GM12873 (cell line): Measurements from ENCODE around the gene FREM3.

Source experiments
- TF ChIP-seq, protein P1 (sequence below): IDR thresholded peaks from 2 replicates; pipeline ENCODE4 v1.5.1; 2012; ENCODE audit warnings: low read depth, mild to moderate bottlenecking, moderate library complexity, low read length, control low read depth; ENCODE audit not compliant: insufficient read depth; ENCODE audit errors: missing control alignments

FREM3 gene

DNA sequence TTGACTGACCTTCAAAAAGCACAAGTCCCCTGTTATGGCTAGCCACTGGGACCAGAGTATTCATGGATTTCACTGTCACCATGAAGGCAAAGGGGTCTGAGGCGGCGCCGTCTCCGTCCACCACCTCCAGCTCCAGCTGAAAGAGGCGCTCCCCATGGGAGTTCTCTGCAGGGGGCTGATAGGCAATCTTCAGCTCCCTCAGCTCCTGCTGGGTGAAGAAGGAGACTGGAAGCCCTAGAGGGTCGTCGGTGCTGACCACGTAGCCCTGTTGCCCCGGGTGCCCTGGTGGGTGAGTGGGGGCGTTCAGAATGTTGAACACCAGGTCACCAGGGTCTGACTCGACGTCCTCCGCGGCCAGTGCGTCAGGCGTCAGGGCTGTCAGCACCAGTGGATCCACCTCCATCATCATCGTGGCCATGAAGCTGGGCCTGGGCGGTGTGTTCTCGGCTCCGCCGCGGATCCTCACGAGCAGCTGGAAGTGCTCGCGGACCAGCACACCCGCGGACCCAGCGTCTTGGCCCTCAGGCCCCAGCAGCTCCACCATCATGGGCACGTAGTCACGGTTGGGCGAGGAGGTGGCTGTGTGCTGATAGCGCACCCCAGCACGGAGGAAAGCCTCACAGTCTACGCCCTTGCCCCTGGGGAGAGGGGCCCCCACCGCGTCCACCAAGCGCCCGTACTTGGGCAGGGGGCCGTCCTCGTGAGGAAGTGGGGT is 987 bp downstream of the FREM3 start:
- TF ChIP-seq, protein P1, sequence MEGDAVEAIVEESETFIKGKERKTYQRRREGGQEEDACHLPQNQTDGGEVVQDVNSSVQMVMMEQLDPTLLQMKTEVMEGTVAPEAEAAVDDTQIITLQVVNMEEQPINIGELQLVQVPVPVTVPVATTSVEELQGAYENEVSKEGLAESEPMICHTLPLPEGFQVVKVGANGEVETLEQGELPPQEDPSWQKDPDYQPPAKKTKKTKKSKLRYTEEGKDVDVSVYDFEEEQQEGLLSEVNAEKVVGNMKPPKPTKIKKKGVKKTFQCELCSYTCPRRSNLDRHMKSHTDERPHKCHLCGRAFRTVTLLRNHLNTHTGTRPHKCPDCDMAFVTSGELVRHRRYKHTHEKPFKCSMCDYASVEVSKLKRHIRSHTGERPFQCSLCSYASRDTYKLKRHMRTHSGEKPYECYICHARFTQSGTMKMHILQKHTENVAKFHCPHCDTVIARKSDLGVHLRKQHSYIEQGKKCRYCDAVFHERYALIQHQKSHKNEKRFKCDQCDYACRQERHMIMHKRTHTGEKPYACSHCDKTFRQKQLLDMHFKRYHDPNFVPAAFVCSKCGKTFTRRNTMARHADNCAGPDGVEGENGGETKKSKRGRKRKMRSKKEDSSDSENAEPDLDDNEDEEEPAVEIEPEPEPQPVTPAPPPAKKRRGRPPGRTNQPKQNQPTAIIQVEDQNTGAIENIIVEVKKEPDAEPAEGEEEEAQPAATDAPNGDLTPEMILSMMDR: no peak

DNA sequence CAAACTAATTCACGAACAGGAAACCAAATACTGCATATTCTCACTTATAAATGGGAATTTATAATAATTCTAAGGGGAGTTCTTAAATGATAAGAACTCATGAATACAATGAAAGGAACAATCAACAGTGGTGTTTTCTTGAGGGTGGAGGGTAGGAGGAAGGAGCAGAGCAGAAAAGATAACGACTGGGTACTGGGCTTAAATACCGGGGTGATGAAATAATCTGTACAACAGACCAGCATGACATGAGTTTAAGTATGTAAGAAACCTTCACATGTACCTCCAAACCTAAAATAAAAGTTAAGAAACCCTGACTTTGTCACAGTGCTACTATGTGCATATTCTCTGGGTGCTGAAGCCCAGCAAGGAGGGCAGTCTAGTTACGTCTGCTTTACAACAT is 6.6 kb downstream of the FREM3 start:
- TF ChIP-seq, protein P1: no peak

DNA sequence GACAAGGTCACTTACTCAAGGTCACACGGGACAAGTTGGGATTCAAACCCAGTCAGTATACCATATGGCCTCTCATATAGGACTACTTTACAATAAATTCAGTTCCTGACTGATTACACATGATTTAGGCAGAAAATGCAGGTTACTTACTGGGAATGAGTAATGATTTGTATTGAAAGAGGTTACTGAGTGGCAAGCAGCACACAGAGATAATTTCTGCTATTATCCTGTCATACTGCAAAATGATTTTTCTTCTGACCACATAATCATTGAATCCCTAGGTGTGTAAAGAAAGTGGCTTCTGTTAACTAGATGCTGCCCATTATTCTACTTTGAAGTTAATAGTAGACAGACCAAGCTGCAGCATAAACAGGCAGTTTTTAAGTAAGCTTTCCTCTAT is 8.2 kb downstream of the FREM3 start:
- TF ChIP-seq, protein P1: no peak

DNA sequence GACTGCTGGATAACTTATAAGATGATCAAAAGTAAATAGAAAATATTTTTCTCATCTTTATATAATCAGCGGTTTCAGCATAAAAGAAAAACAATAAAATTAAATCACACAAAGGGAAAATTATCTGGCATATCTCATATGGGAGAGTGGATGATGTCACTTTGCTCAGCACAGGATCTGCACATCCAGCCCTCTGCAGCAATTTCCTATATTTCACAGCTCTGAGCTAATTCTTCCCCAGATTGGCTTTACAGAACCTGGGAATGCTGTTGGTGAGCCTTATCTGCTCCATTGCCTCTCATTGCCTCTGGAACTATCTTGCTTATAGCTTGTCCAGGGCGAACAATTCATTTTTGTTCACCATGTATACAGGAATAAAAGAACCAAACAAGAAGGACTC is 21.0 kb downstream of the FREM3 start:
- TF ChIP-seq, protein P1: no peak

DNA sequence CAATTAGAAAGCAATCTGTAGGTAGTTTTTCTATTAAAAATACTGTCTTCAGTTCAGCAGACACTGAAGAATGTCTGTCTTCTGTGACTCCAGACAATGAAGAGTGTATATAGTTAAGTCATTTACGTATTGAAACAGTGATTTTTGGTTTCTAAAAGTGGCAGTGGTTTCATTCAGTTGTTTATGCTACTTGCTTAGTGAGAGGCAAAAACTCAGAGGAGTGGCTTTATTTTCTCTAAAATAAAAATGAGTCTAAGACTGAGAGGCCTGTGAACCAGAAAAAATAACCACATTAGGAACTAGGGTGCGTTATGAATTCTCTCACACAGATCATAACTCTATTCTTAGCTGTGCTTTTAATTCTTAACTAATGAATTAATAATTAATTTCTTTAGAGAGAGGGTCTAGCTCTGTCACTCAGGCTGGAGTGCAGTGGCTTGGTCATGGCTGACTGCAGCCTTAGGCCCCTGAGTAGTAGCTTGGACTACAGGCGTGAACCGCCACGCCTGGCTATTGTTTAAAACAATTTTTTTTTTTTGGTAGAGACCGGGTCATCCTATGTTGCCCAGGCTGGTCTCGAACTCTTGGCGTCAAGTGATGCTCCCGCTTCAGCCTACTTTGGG is 31.4 kb downstream of the FREM3 start:
- TF ChIP-seq, protein P1: no peak

DNA sequence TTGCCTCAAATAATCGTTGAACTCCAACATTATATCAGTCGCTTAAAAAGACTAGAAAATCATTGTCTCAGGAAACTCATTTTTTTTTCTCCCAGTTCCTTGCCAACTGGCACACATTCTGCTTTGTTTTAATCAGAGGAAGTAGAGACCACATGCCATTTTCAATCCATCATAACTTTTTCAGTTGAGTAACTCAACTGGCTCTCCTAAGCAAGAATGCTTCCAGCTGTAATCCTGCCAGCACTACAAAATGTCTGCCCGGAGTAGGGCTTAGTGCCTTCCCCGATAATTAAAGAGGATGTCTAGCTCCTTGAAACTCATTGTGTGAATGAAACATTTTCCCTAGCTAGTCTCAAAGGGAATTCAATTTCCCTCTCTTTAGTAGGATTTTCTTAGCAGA is 33.0 kb downstream of the FREM3 start:
- TF ChIP-seq, protein P1: no peak

DNA sequence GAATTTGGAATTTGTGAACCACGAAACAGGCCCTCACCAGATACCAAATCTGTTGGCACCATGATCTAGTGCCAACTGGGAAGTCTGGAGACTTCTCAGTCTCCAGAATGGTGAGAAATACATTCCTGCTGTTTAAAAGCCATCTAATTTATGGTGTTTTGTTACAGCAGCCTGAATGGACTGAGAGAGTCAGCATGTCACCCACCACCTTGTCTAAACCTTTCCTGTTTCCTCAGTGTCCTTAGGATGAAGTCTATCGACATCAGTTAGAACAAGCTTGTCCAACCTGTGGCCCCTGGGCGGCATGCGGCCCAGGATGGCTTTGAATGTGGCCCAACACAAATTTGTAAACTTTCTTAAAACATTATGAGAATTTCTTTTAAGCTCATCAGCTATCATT is 42.1 kb downstream of the FREM3 start:
- TF ChIP-seq, protein P1: no peak
